IMR-90 (cell line): ENCODE results near the gene HNRNPL. TPM values are rescaled to one million over a fixed set of nuclear protein-coding genes. Genes with fewer than 3 reads are reported as not detected.

ENCODE experiments used
- ATAC-seq: fragments of 200-7000 bp; cut with Tn5 transposase; 2 replicates; pipeline ENCODE4 v1.9.1; 2020; ENCODE audit warnings: low read depth, mild to moderate bottlenecking, moderate library complexity
- BruUV-seq: library from RNA; stranded (reverse); fragments of 400-500 nt; replicated peaks from 2 replicates; lab custom pipeline; 2021; lab: Mats Ljungman, UMichigan
- CTCF ChIA-PET: fragments of 300-600 bp; formaldehyde crosslinking; extraction: SDS; loops from one replicate; lab custom pipeline; 2021; ENCODE audit warnings: antibody characterized with exemption; lab: Yijun Ruan, JAX
- POLR2A ChIA-PET: fragments of 300-600 bp; sonication (Branson Sonifier 250); formaldehyde crosslinking; loops from one replicate; lab custom pipeline; 2022; ENCODE audit warnings: antibody characterized with exemption; ENCODE audit not compliant: unreplicated experiment; lab: Charles Lee
- DNase-seq: peaks from one replicate; pipeline ENCODE4 v3.0.0; 2013
- H2AFZ ChIP-seq: replicated peaks from 2 replicates; pipeline ENCODE3; 2013; ENCODE audit warnings: low read length, mild to moderate bottlenecking; ENCODE audit not compliant: poor library complexity
- H2AK5ac ChIP-seq: 2 replicates; pipeline ENCODE4 v1.6.1; 2013; ENCODE audit warnings: low read depth, low read length, inconsistent platforms
- H2AK9ac ChIP-seq: replicated peaks from 2 replicates; pipeline ENCODE3; 2013; ENCODE audit warnings: mild to moderate bottlenecking, low read depth, low read length, moderate library complexity; ENCODE audit not compliant: poor library complexity
- H2BK120ac ChIP-seq: 2 replicates; pipeline ENCODE4 v1.6.1; 2013; ENCODE audit warnings: low read depth, low read length, inconsistent platforms
- H2BK15ac ChIP-seq: 3 replicates; pipeline ENCODE4 v1.6.1; 2013; ENCODE audit warnings: low read depth, low read length, inconsistent platforms
- H2BK20ac ChIP-seq: 2 replicates; pipeline ENCODE4 v1.6.1; 2013; ENCODE audit warnings: low read depth, mild to moderate bottlenecking, inconsistent platforms, low read length, moderate library complexity
- H2BK5ac ChIP-seq: 2 replicates; pipeline ENCODE4 v1.6.1; 2013; ENCODE audit warnings: mild to moderate bottlenecking, low read depth, low read length, inconsistent platforms; ENCODE audit not compliant: poor library complexity, severe bottlenecking
- H3K14ac ChIP-seq: replicated peaks from 2 replicates; pipeline ENCODE4 v1.6.1; 2013; ENCODE audit warnings: low read depth, low read length, inconsistent platforms
- H3K18ac ChIP-seq: 2 replicates; pipeline ENCODE4 v1.6.1; 2013; ENCODE audit warnings: low read depth, low read length, control low read depth
- H3K23ac ChIP-seq: 2 replicates; pipeline ENCODE4 v1.6.1; 2013; ENCODE audit warnings: low read depth, low read length, inconsistent platforms
- H3K27ac ChIP-seq: 2 replicates; pipeline ENCODE4 v1.5.1; 2013; ENCODE audit warnings: mild to moderate bottlenecking, control low read depth, low read length; ENCODE audit not compliant: insufficient read depth
- H3K27me3 ChIP-seq: 2 replicates; pipeline ENCODE4 v1.6.1; 2013; ENCODE audit warnings: low read length; ENCODE audit not compliant: control insufficient read depth, insufficient read depth
- H3K36me3 ChIP-seq: 2 replicates; pipeline ENCODE4 v1.6.1; 2013; ENCODE audit warnings: low read length, mixed read lengths; ENCODE audit not compliant: control insufficient read depth, insufficient read depth
- H3K4ac ChIP-seq: 2 replicates; pipeline ENCODE4 v1.6.1; 2013; ENCODE audit warnings: low read depth, low read length, inconsistent platforms
- H3K4me1 ChIP-seq: 2 replicates; pipeline ENCODE4 v1.6.1; 2013; ENCODE audit warnings: low read length, mixed read lengths; ENCODE audit not compliant: control insufficient read depth, insufficient read depth
- H3K4me2 ChIP-seq: 2 replicates; pipeline ENCODE4 v1.6.1; 2013; ENCODE audit warnings: low read depth, mild to moderate bottlenecking, control low read depth, low read length, moderate library complexity
- H3K4me3 ChIP-seq: 2 replicates; pipeline ENCODE4 v1.5.1; 2013; ENCODE audit warnings: low read depth, mild to moderate bottlenecking, control low read depth, low read length, moderate library complexity; ENCODE audit not compliant: insufficient read depth
- H3K56ac ChIP-seq: 2 replicates; pipeline ENCODE4 v1.6.1; 2013; ENCODE audit warnings: low read length, inconsistent platforms; ENCODE audit not compliant: insufficient read depth; ENCODE audit errors: extremely low read depth
- H3K79me1 ChIP-seq, 2 experiments: 2 replicates each; pipeline ENCODE4 v1.6.1; 2013; ENCODE audit warnings: low read length in 2 of 2, inconsistent platforms in 1 of 2, low read depth in 1 of 2
- H3K9ac ChIP-seq: 2 replicates; pipeline ENCODE4 v1.6.1; 2013; ENCODE audit warnings: low read depth, low read length, control low read depth
- H3K9me1 ChIP-seq: 2 replicates; pipeline ENCODE4 v1.6.1; 2013; ENCODE audit warnings: low read length, inconsistent platforms; ENCODE audit not compliant: insufficient read depth
- H3K9me3 ChIP-seq: 2 replicates; pipeline ENCODE4 v1.6.1; 2013; ENCODE audit warnings: low read length; ENCODE audit not compliant: control insufficient read depth, insufficient read depth
- H4K20me1 ChIP-seq: 2 replicates; pipeline ENCODE4 v1.6.1; 2013; ENCODE audit warnings: low read length, inconsistent platforms; ENCODE audit not compliant: insufficient read depth
- H4K5ac ChIP-seq: 2 replicates; pipeline ENCODE4 v1.6.1; 2013; ENCODE audit warnings: mild to moderate bottlenecking, low read depth, low read length, control low read depth
- H4K8ac ChIP-seq, 2 experiments: 2 replicates each; pipeline ENCODE4 v1.6.1; 2013; ENCODE audit warnings: low read depth in 2 of 2, low read length in 2 of 2, control low read depth in 1 of 2, inconsistent platforms in 1 of 2
- H4K91ac ChIP-seq: 2 replicates; pipeline ENCODE4 v1.6.1; 2013; ENCODE audit warnings: low read depth, low read length, inconsistent platforms; ENCODE audit not compliant: insufficient read depth
- BHLHE40 ChIP-seq: fragments of 150-350 bp; IDR thresholded peaks from 2 replicates; pipeline ENCODE4 v1.6.1; 2016; ENCODE audit warnings: mild to moderate bottlenecking, low read depth, low read length
- CEBPB ChIP-seq: IDR thresholded peaks from 2 replicates; pipeline ENCODE4 v1.6.1; 2012; ENCODE audit warnings: low read depth, low read length, improper control_type of control experiment
- CHD1 ChIP-seq: IDR thresholded peaks from 2 replicates; pipeline ENCODE4 v1.6.1; 2012; ENCODE audit warnings: low read depth, low read length, improper control_type of control experiment
- FOS ChIP-seq: fragments of 150-350 bp; IDR thresholded peaks from 2 replicates; pipeline ENCODE4 v1.6.1; 2016; ENCODE audit warnings: low read depth, low read length
- MAFK ChIP-seq: IDR thresholded peaks from 2 replicates; pipeline ENCODE4 v1.6.1; 2012; ENCODE audit warnings: low read depth, low read length, improper control_type of control experiment
- MXI1 ChIP-seq: IDR thresholded peaks from 2 replicates; pipeline ENCODE4 v1.6.1; 2012; ENCODE audit warnings: low read depth, mild to moderate bottlenecking, low read length, moderate library complexity, borderline replicate concordance
- POLR2A ChIP-seq: IDR thresholded peaks from 2 replicates; pipeline ENCODE4 v1.6.1; 2012; ENCODE audit warnings: mild to moderate bottlenecking, low read depth, low read length
- RAD21 ChIP-seq: IDR thresholded peaks from 2 replicates; pipeline ENCODE4 v1.6.1; 2012; ENCODE audit warnings: low read length, improper control_type of control experiment
- RCOR1 ChIP-seq: IDR thresholded peaks from 2 replicates; pipeline ENCODE4 v1.6.1; 2012; ENCODE audit warnings: mild to moderate bottlenecking, low read length, improper control_type of control experiment; ENCODE audit not compliant: insufficient replicate concordance
- RFX5 ChIP-seq: IDR thresholded peaks from 2 replicates; pipeline ENCODE4 v1.8.0; 2012; ENCODE audit warnings: low read depth, mild to moderate bottlenecking, low read length, moderate library complexity
- SMC3 ChIP-seq: fragments of 150-350 bp; IDR thresholded peaks from 2 replicates; pipeline ENCODE4 v1.6.1; 2016; ENCODE audit warnings: low read depth, mild to moderate bottlenecking, antibody characterized with exemption, low read length, moderate library complexity
- WGBS, 2 experiments: methylation state at CpG; one replicate each; pipeline versions ENCODE4 v1.1.5 to v1.1.7; 2013; ENCODE audit warnings: missing lambda C conversion rate in 2 of 2; ENCODE audit not compliant: insufficient read length in 1 of 2; ENCODE audit errors: extremely low coverage in 2 of 2; 5-methylcytosine and 5-hydroxymethylcytosine counted together
- dilution Hi-C: fragments of 300-500 bp; cut with HindIII; formaldehyde crosslinking; loops from one replicate; pipeline ENCODE4 v1.14.3; 2018; ENCODE audit warnings: low sequenced_read_pairs; ENCODE audit not compliant: unreplicated experiment
- in situ Hi-C: fragments of 300-500 bp; cut with MboI; formaldehyde crosslinking; loops from 3 replicates; pipeline ENCODE4 v1.14.3; 2019; ENCODE audit warnings: low sequenced_read_pairs, inconsistent platforms, mixed read lengths
- intact Hi-C: fragments of 100-400 bp; cut with micrococcal nuclease; formaldehyde crosslinking; loops from 2 replicates; pipeline ENCODE4 v1.10.0; 2022
- polyA plus RNA-seq, 3 experiments: library from polyadenylated mRNA; depleted of rRNA; stranded (reverse); fragments of >200 nt; gene quantifications; 2 replicates each; pipeline ENCODE4 v1.2.3, GENCODE V29; 2012; ENCODE audit warnings: low replicate concordance in 1 of 3
- total RNA-seq: library from RNA; depleted of rRNA; stranded (reverse); fragments of >200 nt; gene quantifications from 2 replicates; pipeline ENCODE4 v1.2.3, GENCODE V29; 2012
- TF ChIP-seq, protein P1 (sequence below): fragments of 150-350 bp; IDR thresholded peaks from 2 replicates; pipeline ENCODE4 v1.6.1; 2017; ENCODE audit warnings: mild to moderate bottlenecking, antibody characterized with exemption, low read length, low read depth
- TF ChIP-seq, protein P2 (sequence below): fragments of 150-350 bp; IDR thresholded peaks from 2 replicates; pipeline ENCODE4 v1.6.1; 2016; ENCODE audit warnings: low read depth, mild to moderate bottlenecking, low read length, moderate library complexity, borderline replicate concordance

HNRNPL gene
- total and polyA plus RNA-seq, 2 of the 4 experiments (the other 2 are of a cell fraction): 277 to 429 TPM

DNA sequence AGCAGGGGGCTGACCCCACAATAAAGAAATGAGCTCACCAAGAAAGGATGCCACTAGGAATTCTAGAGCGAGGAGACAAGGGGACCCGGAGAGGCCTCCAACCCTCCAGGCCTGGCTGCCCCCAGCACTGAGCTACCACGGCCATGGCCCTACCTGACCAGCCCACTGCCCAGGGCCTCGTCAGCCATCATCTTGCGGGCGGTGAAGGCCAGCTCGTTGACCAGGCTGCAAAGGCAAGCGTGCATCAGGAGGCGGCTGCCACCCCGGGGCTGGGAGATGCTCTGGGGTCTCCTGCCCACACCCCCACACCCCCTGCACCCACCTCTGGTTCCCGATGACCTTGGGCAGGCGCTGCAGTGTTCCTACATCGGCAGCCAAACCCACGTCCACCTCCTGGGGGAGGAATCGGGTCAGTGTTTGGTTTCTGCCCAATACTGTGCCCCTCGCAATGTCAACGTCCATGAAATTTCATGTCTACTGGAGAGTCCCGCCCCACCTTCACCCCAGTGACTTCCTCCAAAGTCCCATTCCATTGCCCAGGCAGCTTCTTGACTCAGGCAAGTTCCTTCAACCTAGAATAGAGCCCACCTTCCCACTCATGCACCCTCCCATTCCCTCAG lies 33.5 kb downstream of the HNRNPL start:
- H3K36me3 ChIP-seq: peaks cover 28% of the 10 kb centered on the region
- H3K9ac ChIP-seq: no peak overlapping the region
- ChIA-PET POLR2A (no interaction called here), CTCF (no interaction called here)
- H3K14ac ChIP-seq: no peak overlapping the region
- no peak overlapping the region for H3K4me2 ChIP-seq
- no peak overlapping the region for H2BK120ac ChIP-seq
- no peak overlapping the region for H3K56ac ChIP-seq
- no peaks in the 10 kb centered on the region for H3K4me1 ChIP-seq
- no peak overlapping the region for H2BK15ac ChIP-seq
- ATAC-seq (no peak), DNase-seq (no peak)
- no peak overlapping the region for H2AK9ac ChIP-seq
- H2BK20ac ChIP-seq: no peak overlapping the region
- H3K79me1 ChIP-seq: peaks cover 0 to 4% of the 10 kb centered on the region in 2 experiments; a peak in 1 of 4 replicates
- no peak overlapping the region for H3K4me3 ChIP-seq
- no peak overlapping the region for H3K27ac ChIP-seq
- H4K5ac ChIP-seq: no peak overlapping the region
- in situ Hi-C loops: no loop called here
- no peak overlapping the region for H2AFZ ChIP-seq
- no peak for TF ChIP-seq CEBPB
- no peak for TF ChIP-seq RCOR1
- TF ChIP-seq RAD21: no peak
- TF ChIP-seq, protein P1, sequence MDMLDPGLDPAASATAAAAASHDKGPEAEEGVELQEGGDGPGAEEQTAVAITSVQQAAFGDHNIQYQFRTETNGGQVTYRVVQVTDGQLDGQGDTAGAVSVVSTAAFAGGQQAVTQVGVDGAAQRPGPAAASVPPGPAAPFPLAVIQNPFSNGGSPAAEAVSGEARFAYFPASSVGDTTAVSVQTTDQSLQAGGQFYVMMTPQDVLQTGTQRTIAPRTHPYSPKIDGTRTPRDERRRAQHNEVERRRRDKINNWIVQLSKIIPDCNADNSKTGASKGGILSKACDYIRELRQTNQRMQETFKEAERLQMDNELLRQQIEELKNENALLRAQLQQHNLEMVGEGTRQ: no peak
- TF ChIP-seq MAFK: no peak
- TF ChIP-seq SMC3: no peak
- no peak for TF ChIP-seq POLR2A
- no peak for TF ChIP-seq RFX5
- TF ChIP-seq BHLHE40: no peak
- no peak for TF ChIP-seq FOS
- TF ChIP-seq, protein P2, sequence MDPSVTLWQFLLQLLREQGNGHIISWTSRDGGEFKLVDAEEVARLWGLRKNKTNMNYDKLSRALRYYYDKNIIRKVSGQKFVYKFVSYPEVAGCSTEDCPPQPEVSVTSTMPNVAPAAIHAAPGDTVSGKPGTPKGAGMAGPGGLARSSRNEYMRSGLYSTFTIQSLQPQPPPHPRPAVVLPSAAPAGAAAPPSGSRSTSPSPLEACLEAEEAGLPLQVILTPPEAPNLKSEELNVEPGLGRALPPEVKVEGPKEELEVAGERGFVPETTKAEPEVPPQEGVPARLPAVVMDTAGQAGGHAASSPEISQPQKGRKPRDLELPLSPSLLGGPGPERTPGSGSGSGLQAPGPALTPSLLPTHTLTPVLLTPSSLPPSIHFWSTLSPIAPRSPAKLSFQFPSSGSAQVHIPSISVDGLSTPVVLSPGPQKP: no peak
- TF ChIP-seq MXI1: no peak
- no peak for TF ChIP-seq CHD1
- H2BK5ac ChIP-seq: no peak overlapping the region
- H3K27me3 ChIP-seq: no peaks in the 10 kb centered on the region
- no peak overlapping the region for H3K4ac ChIP-seq
- H3K9me1 ChIP-seq: 0 out of 2 replicates have a peak, but pooled peaks cover 10% of the 10 kb centered on the region
- H2AK5ac ChIP-seq: no peak overlapping the region
- dilution Hi-C loops: no loop called here
- no peak overlapping the region for H3K23ac ChIP-seq
- H4K8ac ChIP-seq: no peak overlapping the region
- no peak overlapping the region for H4K91ac ChIP-seq
- H3K9me3 ChIP-seq: no peaks in the 10 kb centered on the region
- H4K20me1 ChIP-seq: no peaks in the 10 kb centered on the region
- H3K18ac ChIP-seq: no peak overlapping the region
- no TSS peak for BruUV-seq
- intact Hi-C loops: no loop called here
- WGBS, 2 experiments: 98% methylated on average over 8 of the region's 18 CpGs; no CpG with 5 or more reads in 1 of the 2 experiments
